GM18507 (cell line): ENCODE measurements around the gene SORCS1.

ENCODE experiments used
- DNase-seq: peaks from one replicate; pipeline ENCODE4 v3.0.0; 2011; ENCODE audit warnings: low read depth; ENCODE audit not compliant: insufficient read length; ENCODE audit errors: extremely low spot score
- FAIRE-seq: peaks from 2 replicates; lab custom pipeline; 2011; peaks lifted over from hg19 to GRCh38; lab: Jason Lieb, UNC

The SORCS1 gene

GRCh38 chr10:106542461-106542860 is 622.0 kb downstream of the SORCS1 start:
- no peak for FAIRE-seq
- DNase-seq, result no peak

- DNase-seq (no peak), FAIRE-seq (no peak)
Observed at GRCh38 chr10:106540645-106541044, 623.9 kb downstream of the SORCS1 start.

- DNase-seq, result no peak
- FAIRE-seq, result no peak
Observed at GRCh38 chr10:106537866-106538265, 626.6 kb downstream of the SORCS1 start.

DNA sequence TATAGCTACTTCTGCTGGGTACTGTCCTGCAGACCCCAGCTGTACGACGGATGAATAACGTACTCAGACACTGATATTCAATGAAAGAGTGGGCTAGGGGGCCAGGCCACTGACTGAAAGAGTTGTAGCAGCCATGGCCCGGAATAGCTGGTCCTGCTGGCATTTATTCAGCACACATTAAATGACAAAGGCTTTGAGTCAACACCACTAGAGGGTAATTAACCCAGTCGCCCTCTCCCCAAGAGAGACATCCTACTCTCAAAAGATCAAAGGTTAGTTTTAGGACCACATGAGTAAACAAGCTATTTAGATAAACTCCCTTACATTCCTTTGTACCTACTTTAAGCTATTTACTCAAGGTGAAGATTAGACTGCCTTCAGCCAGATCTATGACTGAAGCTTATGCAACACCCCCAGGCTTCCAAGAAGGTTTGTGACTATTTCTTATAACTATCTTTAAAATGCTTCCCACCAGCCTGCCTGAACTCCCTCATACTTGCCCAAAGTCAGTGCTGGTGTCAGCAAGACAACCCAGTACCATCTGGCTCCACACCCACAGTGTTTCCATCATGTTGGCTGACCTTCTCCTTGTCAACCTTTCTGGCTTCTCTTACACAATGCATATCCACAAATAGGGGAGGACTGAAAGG is 629.1 kb downstream of the SORCS1 start:
- no peak for FAIRE-seq
- DNase-seq, result no peak

DNA sequence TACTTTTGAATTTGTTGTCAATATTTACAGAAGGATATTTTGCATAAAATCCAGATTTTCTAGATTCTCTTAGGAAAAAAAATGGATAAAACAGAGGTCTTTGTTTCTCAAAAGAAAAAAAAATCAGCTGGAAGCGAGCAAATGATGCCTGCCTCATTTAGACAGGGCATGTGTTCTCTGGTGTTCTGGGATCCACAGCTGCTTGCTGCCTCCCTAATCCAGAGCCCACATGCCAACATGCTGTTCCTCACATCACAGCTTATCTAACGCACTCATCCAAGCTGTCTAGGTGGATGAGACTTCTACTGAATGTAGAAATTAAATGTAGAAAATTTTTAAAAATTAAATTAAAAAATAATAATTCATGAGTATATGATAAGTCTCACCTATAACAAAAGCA is 630.1 kb downstream of the SORCS1 start:
- no peak for DNase-seq
- FAIRE-seq, result no peak

- DNase-seq (no peak), FAIRE-seq (no peak)
Observed at GRCh38 chr10:106528702-106529101, 635.8 kb downstream of the SORCS1 start.

GRCh38 chr10:106525835-106526234 is 638.7 kb downstream of the SORCS1 start:
- FAIRE-seq (no peak), DNase-seq (no peak)
